PC-9 (cell line): Measurements from ENCODE around the gene TCEAL9.

ENCODE experiments used
- EZH2 ChIP-seq: fragments of 200-600 bp; sonication (generic); IDR thresholded peaks from 2 replicates; pipeline ENCODE4 v1.8.0; 2017; ENCODE audit warnings: antibody characterized with exemption, low read depth
- TF ChIP-seq, protein P1 (sequence below): fragments of 200-600 bp; sonication (generic); conservative IDR thresholded peaks from 2 replicates; pipeline ENCODE4 v1.6.1; 2017; ENCODE audit warnings: mixed run types, antibody characterized with exemption, mild to moderate bottlenecking, moderate library complexity

- TF ChIP-seq, protein P1, sequence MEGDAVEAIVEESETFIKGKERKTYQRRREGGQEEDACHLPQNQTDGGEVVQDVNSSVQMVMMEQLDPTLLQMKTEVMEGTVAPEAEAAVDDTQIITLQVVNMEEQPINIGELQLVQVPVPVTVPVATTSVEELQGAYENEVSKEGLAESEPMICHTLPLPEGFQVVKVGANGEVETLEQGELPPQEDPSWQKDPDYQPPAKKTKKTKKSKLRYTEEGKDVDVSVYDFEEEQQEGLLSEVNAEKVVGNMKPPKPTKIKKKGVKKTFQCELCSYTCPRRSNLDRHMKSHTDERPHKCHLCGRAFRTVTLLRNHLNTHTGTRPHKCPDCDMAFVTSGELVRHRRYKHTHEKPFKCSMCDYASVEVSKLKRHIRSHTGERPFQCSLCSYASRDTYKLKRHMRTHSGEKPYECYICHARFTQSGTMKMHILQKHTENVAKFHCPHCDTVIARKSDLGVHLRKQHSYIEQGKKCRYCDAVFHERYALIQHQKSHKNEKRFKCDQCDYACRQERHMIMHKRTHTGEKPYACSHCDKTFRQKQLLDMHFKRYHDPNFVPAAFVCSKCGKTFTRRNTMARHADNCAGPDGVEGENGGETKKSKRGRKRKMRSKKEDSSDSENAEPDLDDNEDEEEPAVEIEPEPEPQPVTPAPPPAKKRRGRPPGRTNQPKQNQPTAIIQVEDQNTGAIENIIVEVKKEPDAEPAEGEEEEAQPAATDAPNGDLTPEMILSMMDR = no peak
- no peak for TF ChIP-seq EZH2
These were observed 28.4 kb downstream of the TCEAL9 start for GRCh38 chrX:103384672-103385071.
